ENCODE measurements around the gene ITPRID1. TPM values are rescaled to one million over a fixed set of nuclear protein-coding genes. Genes with fewer than 3 reads are reported as not detected.

The ITPRID1 gene
- total RNA-seq, 6 donors from 2014 or later = 0.10 to 0.30 (median 0.17) TPM; not detected in 3

DNA sequence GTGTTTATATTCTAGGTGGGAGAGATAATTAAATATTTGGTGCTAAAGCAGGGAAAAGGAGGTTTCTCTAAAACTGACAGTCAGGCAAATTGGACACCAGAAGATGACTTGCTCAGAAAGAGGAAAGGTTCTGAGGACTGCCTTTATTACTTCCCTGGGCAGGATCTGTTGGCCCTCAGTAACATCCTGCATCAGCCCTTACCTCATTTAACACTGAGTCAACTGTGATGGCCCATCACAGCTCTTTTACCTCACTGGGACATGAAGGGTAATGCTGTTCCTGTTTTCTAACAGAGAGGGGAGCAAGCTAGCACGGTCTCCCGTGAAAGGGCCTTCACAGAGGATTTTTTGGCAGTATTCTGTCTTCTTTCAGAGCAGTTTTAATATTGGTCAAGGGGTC lies 185.2 kb downstream of the ITPRID1 start:
- no peak overlapping the region for H3K4me3 ChIP-seq
- TF ChIP-seq EP300 (IDR thresholded peaks at IDR 0.05) (no peak), CTCF (IDR thresholded peaks at IDR 0.05) (no peak), POLR2A (IDR thresholded peaks at IDR 0.05) (no peak), POLR2AphosphoS5 (IDR thresholded peaks at IDR 0.05) (no peak)
- no peaks in the 10 kb centered on the region for H3K36me3 ChIP-seq
- H3K4me1 ChIP-seq = no peaks in the 10 kb centered on the region
- ATAC-seq (ENCODE audit: low FRiP score in 2 of 2) (no peak), DNase-seq (no peak)
- no peaks in the 10 kb centered on the region for H3K27me3 ChIP-seq
- 61 to 73% methylated on average over 2 of the region's 2 CpGs for WGBS, 2 donors
- no peaks in the 10 kb centered on the region for H3K9me3 ChIP-seq
- no peak overlapping the region for H3K27ac ChIP-seq

- no peaks in the 10 kb centered on the region for H3K27me3 ChIP-seq
- no peak for ATAC-seq (ENCODE audit: low FRiP score in 2 of 2)
- 84 to 85% methylated on average over 3 of the region's 3 CpGs for WGBS, 2 donors
- no peaks in the 10 kb centered on the region for H3K4me1 ChIP-seq
- H3K36me3 ChIP-seq = no peaks in the 10 kb centered on the region
- no peak overlapping the region for H3K4me3 ChIP-seq
- no peak for TF ChIP-seq EP300 (IDR thresholded peaks at IDR 0.05)
- TF ChIP-seq POLR2AphosphoS5 (IDR thresholded peaks at IDR 0.05) = no peak
- no peak for TF ChIP-seq POLR2A (IDR thresholded peaks at IDR 0.05)
- TF ChIP-seq CTCF (IDR thresholded peaks at IDR 0.05) = no peak
- H3K9me3 ChIP-seq = no peaks in the 10 kb centered on the region
- no peak overlapping the region for H3K27ac ChIP-seq
- DNase-seq = no peak
These were observed 188.5 kb downstream of the ITPRID1 start for GRCh38 chr7:31702354-31702753.

DNA sequence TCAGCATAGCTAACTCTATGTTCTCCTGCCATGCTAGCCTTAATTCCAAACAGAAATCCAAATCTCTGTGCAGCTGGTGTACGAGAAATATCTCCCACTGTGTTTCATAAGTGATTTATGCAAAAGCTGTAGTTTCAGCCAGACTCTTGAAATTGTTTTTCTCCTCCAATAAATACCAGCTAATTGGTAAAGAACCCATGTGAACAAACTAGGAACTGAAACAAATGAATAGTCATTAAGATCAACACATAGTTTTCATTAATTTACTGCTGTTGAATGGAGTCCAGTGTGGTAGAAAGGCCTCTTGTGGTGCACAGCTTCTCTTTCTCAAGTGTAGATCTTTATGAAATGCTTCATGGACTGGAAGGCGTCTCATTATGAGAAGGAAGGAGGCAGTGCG lies 191.5 kb downstream of the ITPRID1 start:
- H3K4me3 ChIP-seq = no peak overlapping the region
- no peaks in the 10 kb centered on the region for H3K9me3 ChIP-seq
- H3K4me1 ChIP-seq = no peaks in the 10 kb centered on the region
- no peak for TF ChIP-seq CTCF (IDR thresholded peaks at IDR 0.05)
- TF ChIP-seq EP300 (IDR thresholded peaks at IDR 0.05) = no peak
- TF ChIP-seq POLR2A (IDR thresholded peaks at IDR 0.05) = no peak
- no peak for TF ChIP-seq POLR2AphosphoS5 (IDR thresholded peaks at IDR 0.05)
- WGBS, 2 donors = 88 to 95% methylated on average over 3 of the region's 3 CpGs
- no peak for DNase-seq
- H3K27me3 ChIP-seq = no peaks in the 10 kb centered on the region
- ATAC-seq (ENCODE audit: low FRiP score in 2 of 2) = no peak
- no peak overlapping the region for H3K27ac ChIP-seq
- no peaks in the 10 kb centered on the region for H3K36me3 ChIP-seq

DNA sequence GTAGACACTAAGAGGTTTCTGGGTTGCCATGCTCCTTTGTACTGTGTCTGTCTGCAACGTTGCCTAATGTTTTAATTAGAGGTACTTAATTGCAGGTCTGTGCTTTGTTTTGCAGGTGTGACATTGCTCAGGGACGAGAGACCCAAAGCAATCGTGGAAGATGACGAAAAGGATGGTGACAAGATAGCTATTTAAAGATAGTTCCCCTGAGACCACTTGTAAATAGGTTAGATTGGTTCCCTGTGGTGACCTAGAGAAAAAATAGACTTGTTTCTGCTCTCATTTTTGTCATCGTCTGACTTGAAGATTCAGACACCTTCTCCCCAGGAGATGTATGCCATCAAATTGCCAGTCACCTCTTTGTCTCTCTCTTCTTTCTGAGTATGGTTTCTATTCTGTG lies 193.2 kb downstream of the ITPRID1 start:
- Histone ChIP-seq H3K27ac (no peak overlapping the region), H3K9me3 (no peaks in the 10 kb centered on the region), H3K27me3 (no peaks in the 10 kb centered on the region), H3K4me3 (no peak overlapping the region), H3K36me3 (no peaks in the 10 kb centered on the region), H3K4me1 (no peaks in the 10 kb centered on the region)
- ATAC-seq (ENCODE audit: low FRiP score in 2 of 2) (no peak), DNase-seq (no peak)
- TF ChIP-seq POLR2A (IDR thresholded peaks at IDR 0.05) (no peak), POLR2AphosphoS5 (IDR thresholded peaks at IDR 0.05) (no peak), EP300 (IDR thresholded peaks at IDR 0.05) (no peak), CTCF (IDR thresholded peaks at IDR 0.05) (no peak)
- 66 to 68% methylated on average over 5 of the region's 5 CpGs for WGBS, 2 donors

Other genes starting within 250 kb of the ITPRID1 start
- gene NEUROD6, start 173.4 kb upstream of the ITPRID1 start, total RNA-seq = not detected
- not detected for gene PPP1R17, start 173.1 kb downstream of the ITPRID1 start, total RNA-seq

Measured in upper lobe of left lung (tissue), 6 donors.